Epithelial cell of proximal tubule (primary cell): ENCODE measurements around the gene ELN. TPM values are rescaled to one million over a fixed set of nuclear protein-coding genes. Genes with fewer than 3 reads are reported as not detected.
A peak's percentile ranks its signal among the peaks of the same experiment; 100 is the strongest.

ENCODE experiments used
- DNase-seq: peaks from one replicate; pipeline ENCODE4 v3.0.0-alpha.2; 2011; ENCODE audit warnings: low read depth
- H3K4me3 ChIP-seq: 2 replicates; pipeline ENCODE4 v1.5.1; 2011; ENCODE audit warnings: low read depth, mild to moderate bottlenecking, low read length
- CTCF ChIP-seq: conservative IDR thresholded peaks from 2 replicates; pipeline ENCODE4 v1.5.1; 2012; ENCODE audit warnings: low read depth, mild to moderate bottlenecking, low read length
- total RNA-seq: library from RNA; depleted of rRNA; stranded (reverse); fragments of >200 nt; gene quantifications from 2 replicates; pipeline ENCODE4 v1.2.3, GENCODE V29; 2015

ELN gene
- total RNA-seq, 1 donor from 2014 or later, result 0.12 TPM

DNA sequence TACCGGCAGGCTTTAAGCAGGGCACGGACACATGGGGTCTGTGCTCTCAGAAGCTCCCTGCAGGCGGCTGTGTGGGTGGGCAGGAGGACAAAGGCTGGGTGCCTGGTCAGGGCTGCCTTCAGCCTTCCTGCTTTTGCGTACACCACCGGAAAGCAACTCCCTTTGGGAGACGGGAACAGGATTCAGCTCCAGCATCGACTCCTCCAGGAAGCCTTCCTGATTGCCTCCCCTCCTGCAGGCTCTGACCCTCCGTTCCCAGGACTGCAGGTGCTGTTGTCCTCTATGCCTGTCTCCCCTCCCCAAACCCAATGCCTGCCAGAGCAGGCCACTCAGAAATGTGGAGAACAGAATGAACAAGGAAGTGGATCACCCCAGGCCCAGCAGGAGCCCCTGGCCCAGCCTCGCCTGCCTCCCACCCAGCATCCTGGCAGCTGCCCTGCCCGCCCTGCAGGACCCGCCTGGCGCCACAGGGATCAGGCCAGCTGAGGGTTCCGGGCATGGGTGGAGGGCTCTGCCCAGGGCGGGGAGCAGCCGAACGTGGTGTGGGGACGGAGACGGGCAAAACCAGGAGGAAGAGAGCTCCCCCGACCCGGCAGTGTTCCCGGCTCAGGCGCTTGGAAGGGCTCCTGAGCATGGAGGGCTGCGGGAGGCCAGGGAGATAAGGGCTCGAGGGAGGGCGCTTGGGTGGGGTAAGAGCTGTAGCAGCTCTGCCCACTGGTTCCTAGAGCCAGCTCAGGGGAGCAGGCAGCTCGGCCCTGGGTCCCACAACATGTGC lies 6.2 kb upstream of the ELN start:
- H3K4me3 ChIP-seq, result no peak overlapping the region
- no peak for TF ChIP-seq CTCF
- DNase-seq, result no peak

- TF ChIP-seq CTCF, result no peak
- no peak overlapping the region for H3K4me3 ChIP-seq
- no peak for DNase-seq
Measured at GRCh38 chr7:74022507-74022906, 5.5 kb upstream of the ELN start.

- DNase-seq, result no peak
- TF ChIP-seq CTCF, result peak; percentile 12
- H3K4me3 ChIP-seq, result no peak overlapping the region
Measured at GRCh38 chr7:74023092-74023536, 4.9 kb upstream of the ELN start.

DNA sequence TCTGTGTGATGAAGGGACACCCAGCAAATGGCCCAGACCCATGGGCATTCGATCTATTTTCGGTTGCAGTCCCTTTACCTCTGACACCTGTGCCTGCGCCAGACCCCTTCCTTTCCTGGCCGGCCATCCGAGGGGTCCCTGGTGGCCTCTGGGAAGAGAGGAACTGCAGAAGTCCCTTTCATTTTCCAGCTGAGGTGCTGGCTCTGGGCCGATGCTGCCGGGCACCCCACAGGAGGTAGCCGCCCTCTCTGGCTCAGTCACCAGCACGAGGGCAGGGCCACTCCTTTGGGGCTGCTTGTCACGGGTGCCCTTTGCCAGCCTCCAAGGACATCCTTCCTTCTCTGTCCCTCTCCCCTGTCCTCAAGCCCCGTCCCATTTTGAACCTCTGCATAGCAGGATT lies 4.2 kb upstream of the ELN start:
- DNase-seq, result no peak
- no peak overlapping the region for H3K4me3 ChIP-seq
- TF ChIP-seq CTCF, result no peak

DNA sequence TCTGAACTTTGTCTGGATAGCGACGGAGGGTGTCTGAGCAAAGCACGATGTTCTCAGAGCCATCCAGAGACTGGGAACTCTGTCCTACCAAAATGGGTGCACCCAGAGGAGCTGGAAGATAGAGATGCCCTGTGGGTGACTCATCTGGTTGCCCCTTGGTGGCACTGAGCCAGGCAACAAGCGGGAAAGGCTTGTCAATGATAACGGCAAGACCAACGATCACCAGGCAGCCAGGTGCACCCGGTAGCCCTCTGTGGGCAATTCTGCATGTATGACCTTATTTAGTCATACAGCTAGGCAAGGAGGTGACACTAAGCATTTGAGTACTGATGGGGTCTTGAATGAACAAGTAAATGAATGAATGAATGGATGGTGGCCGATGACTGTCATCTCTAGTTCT lies 2.8 kb upstream of the ELN start:
- DNase-seq, result no peak
- H3K4me3 ChIP-seq, result no peak overlapping the region
- TF ChIP-seq CTCF, result no peak

DNA sequence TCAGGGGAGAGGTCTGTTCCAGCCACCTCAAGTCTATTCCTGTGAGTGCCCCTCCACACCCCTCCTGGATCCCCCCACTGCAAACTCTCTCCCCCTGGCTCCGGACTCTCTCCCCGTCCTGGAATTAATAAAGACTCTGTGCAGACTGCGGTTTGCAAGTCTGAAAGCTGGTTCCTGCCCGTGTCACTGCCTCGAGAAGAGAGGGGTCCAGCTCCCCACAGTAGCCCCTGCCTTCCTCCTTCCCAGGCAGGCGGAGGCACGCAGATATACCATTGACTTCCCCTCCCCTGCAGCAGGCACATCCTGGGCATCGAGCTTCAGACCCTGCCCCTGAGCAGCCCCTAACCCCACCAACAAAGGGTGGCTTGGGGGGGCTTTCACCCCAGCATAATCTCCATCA lies 2.2 kb upstream of the ELN start:
- TF ChIP-seq CTCF, result no peak
- H3K4me3 ChIP-seq, result no peak overlapping the region
- no peak for DNase-seq

GRCh38 chr7:74026406-74026902 lies 1.5 kb upstream of the ELN start:
- H3K4me3 ChIP-seq, result no peak overlapping the region
- DNase-seq, result no peak
- no peak for TF ChIP-seq CTCF
